OCI-LY7 (cell line): ENCODE measurements around the gene AFF3.

Experiments
- EZH2phosphoT487 ChIP-seq: fragments of 200-600 bp; sonication (generic); IDR thresholded peaks from 2 replicates; pipeline ENCODE4 v1.6.1; 2018; ENCODE audit warnings: low read depth, borderline replicate concordance, mild to moderate bottlenecking, mixed run types, antibody characterized with exemption, low read length, moderate library complexity, mixed read lengths
- TF ChIP-seq, protein P1 (sequence below): fragments of 200-600 bp; sonication (generic); conservative IDR thresholded peaks from 2 replicates; pipeline ENCODE4 v1.5.1; 2014; ENCODE audit warnings: mild to moderate bottlenecking, antibody characterized with exemption, low read length, moderate library complexity, mixed read lengths

DNA sequence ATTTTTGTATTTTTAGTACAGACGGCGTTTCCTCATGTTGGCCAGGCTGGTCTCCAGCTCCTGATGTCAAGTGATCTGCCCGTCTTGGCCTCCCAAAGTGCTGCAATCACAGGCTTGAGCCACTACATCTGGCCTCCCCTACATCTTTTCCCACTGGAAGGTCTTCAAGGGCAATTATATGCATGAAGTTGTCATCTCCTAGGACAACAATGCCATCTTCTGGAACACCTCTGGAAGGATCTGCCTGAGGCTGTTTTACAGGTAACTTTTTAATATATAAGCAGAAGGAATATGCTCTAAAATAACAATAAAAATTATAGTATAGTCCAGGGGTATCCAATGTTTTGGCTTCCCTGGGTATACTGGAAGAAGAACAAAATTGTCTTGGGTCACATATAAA lies 321.4 kb downstream of the AFF3 start:
- TF ChIP-seq, protein P1, sequence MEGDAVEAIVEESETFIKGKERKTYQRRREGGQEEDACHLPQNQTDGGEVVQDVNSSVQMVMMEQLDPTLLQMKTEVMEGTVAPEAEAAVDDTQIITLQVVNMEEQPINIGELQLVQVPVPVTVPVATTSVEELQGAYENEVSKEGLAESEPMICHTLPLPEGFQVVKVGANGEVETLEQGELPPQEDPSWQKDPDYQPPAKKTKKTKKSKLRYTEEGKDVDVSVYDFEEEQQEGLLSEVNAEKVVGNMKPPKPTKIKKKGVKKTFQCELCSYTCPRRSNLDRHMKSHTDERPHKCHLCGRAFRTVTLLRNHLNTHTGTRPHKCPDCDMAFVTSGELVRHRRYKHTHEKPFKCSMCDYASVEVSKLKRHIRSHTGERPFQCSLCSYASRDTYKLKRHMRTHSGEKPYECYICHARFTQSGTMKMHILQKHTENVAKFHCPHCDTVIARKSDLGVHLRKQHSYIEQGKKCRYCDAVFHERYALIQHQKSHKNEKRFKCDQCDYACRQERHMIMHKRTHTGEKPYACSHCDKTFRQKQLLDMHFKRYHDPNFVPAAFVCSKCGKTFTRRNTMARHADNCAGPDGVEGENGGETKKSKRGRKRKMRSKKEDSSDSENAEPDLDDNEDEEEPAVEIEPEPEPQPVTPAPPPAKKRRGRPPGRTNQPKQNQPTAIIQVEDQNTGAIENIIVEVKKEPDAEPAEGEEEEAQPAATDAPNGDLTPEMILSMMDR = 0 out of 2 replicates have a peak, but pooled peaks have one; percentile 16
- no peak for TF ChIP-seq EZH2phosphoT487
